ENCODE measurements around the gene PDIK1L.
A peak's percentile ranks its signal among the peaks of the same experiment; 100 is the strongest.

- peak; percentile 88 for TF ChIP-seq RFX5 (IDR thresholded peaks at IDR 0.05; ENCODE audit: low read depth, low read length)
- TF ChIP-seq NCOR1 (IDR thresholded peaks at IDR 0.05), result no peak
- no peak for TF ChIP-seq ZBTB49 (CRISPR knock-in tag; IDR thresholded peaks at IDR 0.05; ENCODE audit: borderline replicate concordance)
- no peak for TF ChIP-seq ZZZ3 (IDR thresholded peaks at IDR 0.05)
- no peak for TF ChIP-seq FOS (IDR thresholded peaks at IDR 0.05; ENCODE audit: extremely low read depth, insufficient read length)
- TF ChIP-seq RAD21 (CRISPR knock-in tag; conservative IDR thresholded peaks at IDR 0.05 in 1 of 2, IDR thresholded peaks at IDR 0.05 in 1 of 2), result no peak
- TF ChIP-seq ETV5 (CRISPR knock-in tag; IDR thresholded peaks at IDR 0.05; ENCODE audit: low read depth), result no peak
- no peak for TF ChIP-seq POLR2A (conservative IDR thresholded peaks at IDR 0.05)
- no peak for TF ChIP-seq ATF7 (IDR thresholded peaks at IDR 0.05)
- TF ChIP-seq CTCF (IDR thresholded peaks at IDR 0.05 in 2 of 3, conservative IDR thresholded peaks at IDR 0.05 in 1 of 3; ENCODE audit: insufficient read depth in 2 of 3, low read depth in 1 of 3, low read length in 3 of 3), result no peak
- TF ChIP-seq ELF4 (CRISPR knock-in tag; IDR thresholded peaks at IDR 0.05), result no peak
- no peak for TF ChIP-seq COPS2 (conservative IDR thresholded peaks at IDR 0.05)
These were observed 20.7 kb downstream of the PDIK1L start for GRCh38 chr1:26132128-26132833.
